HCT116 (cell line): ENCODE measurements around the gene DPP6.

Experiments
- CTCF ChIP-seq, 3 experiments: fragments of 200-600 bp in 1 of 3; sonication (generic) in 1 of 3; IDR thresholded peaks in 2 of 3; conservative IDR thresholded peaks in 1 of 3; 2 replicates each; pipeline ENCODE4 v1.5.1; 2012 to 2017; ENCODE audit warnings: low read depth in 2 of 3, low read length in 2 of 3, antibody characterized with exemption in 1 of 3, borderline replicate concordance in 1 of 3, control low read depth in 1 of 3, mild to moderate bottlenecking in 1 of 3, mixed read lengths in 1 of 3, mixed run types in 1 of 3, moderate library complexity in 1 of 3; ENCODE audit not compliant: insufficient read depth in 1 of 3
- POLR2A ChIP-seq: IDR thresholded peaks from 2 replicates; pipeline ENCODE4 v1.7.0; 2011; ENCODE audit warnings: borderline replicate concordance; ENCODE audit not compliant: insufficient read depth, insufficient read length; ENCODE audit errors: extremely low read depth
- POLR2AphosphoS5 ChIP-seq: IDR thresholded peaks from 2 replicates; pipeline ENCODE4 v1.6.1; 2011; ENCODE audit warnings: mild to moderate bottlenecking, low read depth, low read length, moderate library complexity
- SP1 ChIP-seq: IDR thresholded peaks from 2 replicates; pipeline ENCODE4 v1.6.1; 2012; ENCODE audit warnings: low read depth
- ZBTB33 ChIP-seq: IDR thresholded peaks from 2 replicates; pipeline ENCODE4 v1.6.1; 2011; ENCODE audit warnings: mild to moderate bottlenecking, low read length, moderate library complexity; ENCODE audit not compliant: insufficient replicate concordance; ENCODE audit errors: extremely low read depth
- ZFX ChIP-seq: fragments of 450-650 bp; IDR thresholded peaks from 2 replicates; pipeline ENCODE4 v1.6.1; 2017
- ZNF274 ChIP-seq: fragments of 200-500 bp; sonication (Bioruptor generic); IDR thresholded peaks from 2 replicates; pipeline ENCODE4 v1.6.1; 2014; ENCODE audit warnings: mild to moderate bottlenecking, low read depth, low read length, inconsistent platforms

GRCh38 chr7:154198481-154198880, 146.3 kb downstream of the DPP6 start:
- TF ChIP-seq POLR2A (no peak), CTCF (IDR thresholded peaks at IDR 0.05 in 2 of 3, conservative IDR thresholded peaks at IDR 0.05 in 1 of 3; ENCODE audit: borderline replicate concordance in 1 of 3, insufficient read depth in 1 of 3, low read depth in 2 of 3, low read length in 2 of 3) (no peak), SP1 (no peak), ZNF274 (no peak), POLR2AphosphoS5 (no peak), ZFX (no peak), ZBTB33 (no peak)
